ENCODE data around the gene CAB39. TPM values are rescaled to one million over a fixed set of nuclear protein-coding genes. Genes with fewer than 3 reads are reported as not detected.
A peak's percentile ranks its signal among the peaks of the same experiment; 100 is the strongest.
"Not testable (repeated sequence)": the region's sequence is repeated elsewhere in the genome, so short reads cannot be mapped to it uniquely, and the experiment has no call there.

The CAB39 gene
- polyA plus RNA-seq, 6 donors from 2014 or later, result 28.6 to 53.0 (median 43.6) TPM

- H3K4me3 Mint-ChIP-seq, result no peak overlapping the region
- ATAC-seq (ENCODE audit: low read depth in 2 of 2), result no peak
- H3K27me3 Mint-ChIP-seq, result peaks cover 0 to 4% (median 0%) of the 10 kb centered on the region in 3 donors
- no peaks in the 10 kb centered on the region for H3K36me3 Mint-ChIP-seq
- H3K27ac Mint-ChIP-seq, result no peak overlapping the region
- no peaks in the 10 kb centered on the region for H3K9me3 Mint-ChIP-seq
- peaks cover 0 to 5% (median 0%) of the 10 kb centered on the region in 3 donors for H3K4me1 Mint-ChIP-seq
- DNase-seq, result no peak
These were observed 22.2 kb upstream of the CAB39 start for GRCh38 chr2:230690439-230690838.

GRCh38 chr2:230691005-230691647 lies 21.5 kb upstream of the CAB39 start:
- H3K27ac Mint-ChIP-seq, result no peak overlapping the region
- no peaks in the 10 kb centered on the region for H3K36me3 Mint-ChIP-seq
- no peak overlapping the region for H3K4me3 Mint-ChIP-seq
- no peaks in the 10 kb centered on the region for H3K9me3 Mint-ChIP-seq
- peaks cover 0 to 5% (median 0%) of the 10 kb centered on the region in 3 donors for H3K4me1 Mint-ChIP-seq
- peaks cover 0 to 4% (median 0%) of the 10 kb centered on the region in 3 donors for H3K27me3 Mint-ChIP-seq
- ATAC-seq (ENCODE audit: low read depth in 2 of 2), result no peak
- no peak for DNase-seq

GRCh38 chr2:230692760-230693159 lies 19.9 kb upstream of the CAB39 start:
- no peaks in the 10 kb centered on the region for H3K9me3 Mint-ChIP-seq
- H3K4me1 Mint-ChIP-seq, result peaks cover 0 to 5% (median 0%) of the 10 kb centered on the region in 3 donors
- no peaks in the 10 kb centered on the region for H3K27me3 Mint-ChIP-seq
- ATAC-seq (ENCODE audit: low read depth in 2 of 2) (no peak), DNase-seq (no peak)
- H3K4me3 Mint-ChIP-seq, result peak overlapping the region in 1 of 8 donors; percentile 21
- H3K36me3 Mint-ChIP-seq, result no peaks in the 10 kb centered on the region
- H3K27ac Mint-ChIP-seq, result no peak overlapping the region

- no peaks in the 10 kb centered on the region for H3K9me3 Mint-ChIP-seq
- peaks cover 0 to 5% (median 0%) of the 10 kb centered on the region in 3 donors for H3K4me1 Mint-ChIP-seq
- no peak overlapping the region for H3K27ac Mint-ChIP-seq
These were observed 19.2 kb upstream of the CAB39 start for GRCh38 chr2:230693411-230693810.

GRCh38 chr2:230694241-230694640 lies 18.4 kb upstream of the CAB39 start:
- Mint-ChIP-seq H3K27ac (peak overlapping the region in 2 of 6 donors; percentile 38 to 94), H3K4me3 (peak overlapping the region in 1 of 8 donors; percentile 36)
- ATAC-seq (ENCODE audit: low read depth in 2 of 2), result no peak

More at GRCh38 chr2:230693411-230693810, 19.2 kb upstream of the CAB39 start:
- no peak overlapping the region for H3K4me3 Mint-ChIP-seq
- DNase-seq (no peak), ATAC-seq (ENCODE audit: low read depth in 2 of 2) (no peak)
- no peaks in the 10 kb centered on the region for H3K36me3 Mint-ChIP-seq
- H3K27me3 Mint-ChIP-seq, result no peaks in the 10 kb centered on the region

GRCh38 chr2:230695551-230695950 lies 17.1 kb upstream of the CAB39 start:
- no peaks in the 10 kb centered on the region for H3K9me3 Mint-ChIP-seq
- no peaks in the 10 kb centered on the region for H3K27me3 Mint-ChIP-seq
- peaks cover 0 to 5% (median 0%) of the 10 kb centered on the region in 3 donors for H3K4me1 Mint-ChIP-seq
- DNase-seq (no peak), ATAC-seq (ENCODE audit: low read depth in 2 of 2) (no peak)
- no peak overlapping the region for H3K4me3 Mint-ChIP-seq
- no peaks in the 10 kb centered on the region for H3K36me3 Mint-ChIP-seq
- no peak overlapping the region for H3K27ac Mint-ChIP-seq

More at GRCh38 chr2:230694241-230694640, 18.4 kb upstream of the CAB39 start:
- Mint-ChIP-seq H3K4me1 (peaks cover 0 to 5% (median 0%) of the 10 kb centered on the region in 3 donors), H3K27me3 (no peaks in the 10 kb centered on the region), H3K9me3 (no peaks in the 10 kb centered on the region), H3K36me3 (no peaks in the 10 kb centered on the region)
- DNase-seq, result no peak

GRCh38 chr2:230696670-230697069 lies 16.0 kb upstream of the CAB39 start:
- no peak for ATAC-seq (ENCODE audit: low read depth in 2 of 2)
- DNase-seq, result no peak
- Mint-ChIP-seq H3K27ac (peak overlapping the region in 2 of 6 donors; percentile 34 to 64), H3K36me3 (no peaks in the 10 kb centered on the region), H3K4me3 (no peak overlapping the region), H3K9me3 (peaks cover 0 to under 1% (median 0%) of the 10 kb centered on the region in 7 donors), H3K4me1 (peaks cover 0 to 5% (median 0%) of the 10 kb centered on the region in 3 donors), H3K27me3 (no peaks in the 10 kb centered on the region)

GRCh38 chr2:230697676-230698075 lies 15.0 kb upstream of the CAB39 start:
- ATAC-seq (ENCODE audit: low read depth in 2 of 2) (no peak), DNase-seq (no peak)
- H3K36me3 Mint-ChIP-seq, result no peaks in the 10 kb centered on the region
- peak overlapping the region in 1 of 6 donors; percentile 5 for H3K27ac Mint-ChIP-seq
- no peak overlapping the region for H3K4me3 Mint-ChIP-seq
- peaks cover 0 to 5% (median 0%) of the 10 kb centered on the region in 3 donors for H3K4me1 Mint-ChIP-seq
- peaks cover 0 to 10% (median 3%) of the 10 kb centered on the region in 7 donors for H3K9me3 Mint-ChIP-seq
- H3K27me3 Mint-ChIP-seq, result no peaks in the 10 kb centered on the region

- H3K4me1 Mint-ChIP-seq; H3K27me3 Mint-ChIP-seq; DNase-seq; H3K4me3 Mint-ChIP-seq; H3K27ac Mint-ChIP-seq; ATAC-seq (ENCODE audit: low read depth in 2 of 2); H3K36me3 Mint-ChIP-seq: not testable (repeated sequence)
- H3K9me3 Mint-ChIP-seq, result peaks cover 0 to 18% (median 8%) of the 10 kb centered on the region in 7 donors
These were observed 13.9 kb upstream of the CAB39 start for GRCh38 chr2:230698753-230699152.

- H3K27ac Mint-ChIP-seq, result no peak overlapping the region
- no peaks in the 10 kb centered on the region for H3K36me3 Mint-ChIP-seq
- DNase-seq, result no peak
- H3K27me3 Mint-ChIP-seq, result no peaks in the 10 kb centered on the region
- ATAC-seq (ENCODE audit: low read depth in 2 of 2), result no peak
- H3K4me3 Mint-ChIP-seq, result no peak overlapping the region
- H3K4me1 Mint-ChIP-seq, result no peaks in the 10 kb centered on the region
- H3K9me3 Mint-ChIP-seq, result peaks cover 0 to 18% (median 8%) of the 10 kb centered on the region in 7 donors
These were observed 12.2 kb upstream of the CAB39 start for GRCh38 chr2:230700447-230700846.

GRCh38 chr2:230701308-230701707 lies 11.3 kb upstream of the CAB39 start:
- H3K4me1 Mint-ChIP-seq, result peaks cover 0 to 3% (median 0%) of the 10 kb centered on the region in 3 donors
- no peaks in the 10 kb centered on the region for H3K27me3 Mint-ChIP-seq
- DNase-seq, result no peak
- no peak overlapping the region for H3K4me3 Mint-ChIP-seq
- no peaks in the 10 kb centered on the region for H3K36me3 Mint-ChIP-seq
- H3K27ac Mint-ChIP-seq, result no peak overlapping the region
- ATAC-seq (ENCODE audit: low read depth in 2 of 2), result no peak
- peaks cover 0 to 18% (median 8%) of the 10 kb centered on the region in 7 donors for H3K9me3 Mint-ChIP-seq

GRCh38 chr2:230702457-230702856 lies 10.2 kb upstream of the CAB39 start:
- peaks cover 0 to 18% (median 8%) of the 10 kb centered on the region in 7 donors for H3K9me3 Mint-ChIP-seq
- not testable (repeated sequence) for H3K4me3 Mint-ChIP-seq; H3K27ac Mint-ChIP-seq; H3K27me3 Mint-ChIP-seq; DNase-seq; ATAC-seq (ENCODE audit: low read depth in 2 of 2); H3K4me1 Mint-ChIP-seq; H3K36me3 Mint-ChIP-seq

GRCh38 chr2:230703514-230703913 lies 9.1 kb upstream of the CAB39 start:
- Mint-ChIP-seq H3K27me3 (no peaks in the 10 kb centered on the region), H3K27ac (peak overlapping the region in 2 of 6 donors; percentile 33 to 53), H3K4me3 (no peak overlapping the region), H3K4me1 (peaks cover 0 to 9% (median 3%) of the 10 kb centered on the region in 3 donors), H3K9me3 (peaks cover 0 to 18% (median 8%) of the 10 kb centered on the region in 7 donors), H3K36me3 (no peaks in the 10 kb centered on the region)
- DNase-seq (no peak), ATAC-seq (ENCODE audit: low read depth in 2 of 2) (no peak)

- Mint-ChIP-seq H3K4me3 (peak overlapping the region in 1 of 8 donors; percentile 62), H3K27ac (no peak overlapping the region), H3K36me3 (no peaks in the 10 kb centered on the region)
These were observed 6.6 kb upstream of the CAB39 start for GRCh38 chr2:230706053-230706521.

More at GRCh38 chr2:230706053-230706521, 6.6 kb upstream of the CAB39 start:
- DNase-seq (no peak), ATAC-seq (ENCODE audit: low read depth in 2 of 2) (no peak)
- Mint-ChIP-seq H3K4me1 (peaks cover 3 to 15% (median 4%) of the 10 kb centered on the region in 3 donors), H3K27me3 (no peaks in the 10 kb centered on the region), H3K9me3 (peaks cover 0 to 18% (median 8%) of the 10 kb centered on the region in 7 donors)

Data from naive B cell (primary cell).